Superior temporal gyrus (tissue), 1 donor: ENCODE measurements around the gene SLMAP.

Source experiments
- DNase-seq: peaks from one replicate; pipeline ENCODE4 v3.0.0-alpha.2; 2016; ENCODE audit errors: extremely low spot score

The SLMAP gene

GRCh38 chr3:57942872-57943283 is 186.8 kb downstream of the SLMAP start:
- DNase-seq: no peak

GRCh38 chr3:57943525-57944495 is 187.7 kb downstream of the SLMAP start:
- DNase-seq: peak; percentile 49

GRCh38 chr3:57946970-57947381 is 190.9 kb downstream of the SLMAP start:
- DNase-seq: no peak

- peak; percentile 40 for DNase-seq
These were observed 192.1 kb downstream of the SLMAP start for GRCh38 chr3:57948080-57948671.

GRCh38 chr3:57948781-57949242 is 192.7 kb downstream of the SLMAP start:
- DNase-seq: no peak

- no peak for DNase-seq
These were observed 193.2 kb downstream of the SLMAP start for GRCh38 chr3:57949344-57949743.

GRCh38 chr3:57949785-57950615 is 193.9 kb downstream of the SLMAP start:
- DNase-seq: no peak

- DNase-seq: peak; percentile 69
These were observed 195.2 kb downstream of the SLMAP start for GRCh38 chr3:57951066-57951882.

- DNase-seq: peak; percentile 71
These were observed 196.1 kb downstream of the SLMAP start for GRCh38 chr3:57952208-57952631.

GRCh38 chr3:57952651-57953050 is 196.5 kb downstream of the SLMAP start:
- no peak for DNase-seq

- DNase-seq: no peak
These were observed 197.5 kb downstream of the SLMAP start for GRCh38 chr3:57953576-57953975.

- DNase-seq: no peak
These were observed 200.2 kb downstream of the SLMAP start for GRCh38 chr3:57956119-57956832.

GRCh38 chr3:57956833-57957174 is 200.7 kb downstream of the SLMAP start:
- DNase-seq: no peak

- no peak for DNase-seq
These were observed 201.7 kb downstream of the SLMAP start for GRCh38 chr3:57957824-57958223.

GRCh38 chr3:57958642-57959422 is 202.7 kb downstream of the SLMAP start:
- DNase-seq: no peak

- no peak for DNase-seq
These were observed 203.5 kb downstream of the SLMAP start for GRCh38 chr3:57959423-57960173.

GRCh38 chr3:57960174-57960505 is 204.0 kb downstream of the SLMAP start:
- DNase-seq: no peak

GRCh38 chr3:57961177-57961827 is 205.2 kb downstream of the SLMAP start:
- DNase-seq: no peak
